Measurements from ENCODE around the gene TRIP13.
A peak's percentile ranks its signal among the peaks of the same experiment; 100 is the strongest.
"Not testable (repeated sequence)": the region's sequence is repeated elsewhere in the genome, so short reads cannot be mapped to it uniquely, and the experiment has no call there.

The TRIP13 gene, protein sequence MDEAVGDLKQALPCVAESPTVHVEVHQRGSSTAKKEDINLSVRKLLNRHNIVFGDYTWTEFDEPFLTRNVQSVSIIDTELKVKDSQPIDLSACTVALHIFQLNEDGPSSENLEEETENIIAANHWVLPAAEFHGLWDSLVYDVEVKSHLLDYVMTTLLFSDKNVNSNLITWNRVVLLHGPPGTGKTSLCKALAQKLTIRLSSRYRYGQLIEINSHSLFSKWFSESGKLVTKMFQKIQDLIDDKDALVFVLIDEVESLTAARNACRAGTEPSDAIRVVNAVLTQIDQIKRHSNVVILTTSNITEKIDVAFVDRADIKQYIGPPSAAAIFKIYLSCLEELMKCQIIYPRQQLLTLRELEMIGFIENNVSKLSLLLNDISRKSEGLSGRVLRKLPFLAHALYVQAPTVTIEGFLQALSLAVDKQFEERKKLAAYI

DNA sequence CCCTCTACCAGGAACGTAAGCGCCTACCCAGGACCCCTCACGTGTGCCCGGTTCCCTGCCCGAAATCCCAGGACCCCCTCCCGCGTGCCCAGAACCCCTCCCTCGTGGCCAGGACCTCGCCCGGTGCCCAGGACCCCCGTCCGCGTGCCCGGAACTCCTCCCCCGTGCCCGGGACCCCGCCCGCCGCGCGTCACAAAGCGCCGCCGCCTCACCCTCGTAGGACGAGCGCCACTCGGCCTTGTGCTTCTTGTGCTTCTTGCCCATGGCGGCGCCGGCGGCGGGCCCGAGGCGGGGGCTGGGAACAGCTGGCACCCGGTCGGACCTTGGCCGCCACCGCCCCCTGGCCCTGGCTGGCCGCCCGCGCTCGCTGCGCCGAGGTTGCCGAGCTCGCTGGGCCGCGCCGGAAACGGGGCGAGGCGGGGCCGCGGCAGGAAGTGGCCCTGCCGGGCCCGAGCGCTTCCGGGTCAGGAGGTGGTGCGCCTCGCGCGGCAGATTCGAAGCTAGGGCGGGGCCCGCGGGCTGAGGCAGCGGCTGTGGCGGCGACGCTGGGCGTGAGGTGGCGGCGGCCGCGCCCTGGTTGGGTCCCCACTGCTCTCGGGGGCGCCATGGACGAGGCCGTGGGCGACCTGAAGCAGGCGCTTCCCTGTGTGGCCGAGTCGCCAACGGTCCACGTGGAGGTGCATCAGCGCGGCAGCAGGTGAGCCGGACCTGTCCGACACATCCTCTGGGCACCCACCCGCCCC is at the start of gene TRIP13, which contains the start of gene BRD9:
TSS of gene TRIP13 (plus strand) at position 491 of the 743 bp plus-strand sequence. CDS start at position 606, 115 bp downstream.
TSS of gene BRD9 (minus strand) at position 408 of the 743 bp plus-strand sequence. CDS start at position 264, 144 bp downstream.
- peak within 1 kb of the TSS; percentile 97 for H3K4me3 ChIP-seq (ENCODE audit: low read depth, low read length)
- TF ChIP-seq, protein P1, sequence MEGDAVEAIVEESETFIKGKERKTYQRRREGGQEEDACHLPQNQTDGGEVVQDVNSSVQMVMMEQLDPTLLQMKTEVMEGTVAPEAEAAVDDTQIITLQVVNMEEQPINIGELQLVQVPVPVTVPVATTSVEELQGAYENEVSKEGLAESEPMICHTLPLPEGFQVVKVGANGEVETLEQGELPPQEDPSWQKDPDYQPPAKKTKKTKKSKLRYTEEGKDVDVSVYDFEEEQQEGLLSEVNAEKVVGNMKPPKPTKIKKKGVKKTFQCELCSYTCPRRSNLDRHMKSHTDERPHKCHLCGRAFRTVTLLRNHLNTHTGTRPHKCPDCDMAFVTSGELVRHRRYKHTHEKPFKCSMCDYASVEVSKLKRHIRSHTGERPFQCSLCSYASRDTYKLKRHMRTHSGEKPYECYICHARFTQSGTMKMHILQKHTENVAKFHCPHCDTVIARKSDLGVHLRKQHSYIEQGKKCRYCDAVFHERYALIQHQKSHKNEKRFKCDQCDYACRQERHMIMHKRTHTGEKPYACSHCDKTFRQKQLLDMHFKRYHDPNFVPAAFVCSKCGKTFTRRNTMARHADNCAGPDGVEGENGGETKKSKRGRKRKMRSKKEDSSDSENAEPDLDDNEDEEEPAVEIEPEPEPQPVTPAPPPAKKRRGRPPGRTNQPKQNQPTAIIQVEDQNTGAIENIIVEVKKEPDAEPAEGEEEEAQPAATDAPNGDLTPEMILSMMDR (IDR thresholded peaks at IDR 0.05; ENCODE audit: low read depth, low read length, missing control alignments): no peak
- no peak for DNase-seq (ENCODE audit: low read depth)

DNA sequence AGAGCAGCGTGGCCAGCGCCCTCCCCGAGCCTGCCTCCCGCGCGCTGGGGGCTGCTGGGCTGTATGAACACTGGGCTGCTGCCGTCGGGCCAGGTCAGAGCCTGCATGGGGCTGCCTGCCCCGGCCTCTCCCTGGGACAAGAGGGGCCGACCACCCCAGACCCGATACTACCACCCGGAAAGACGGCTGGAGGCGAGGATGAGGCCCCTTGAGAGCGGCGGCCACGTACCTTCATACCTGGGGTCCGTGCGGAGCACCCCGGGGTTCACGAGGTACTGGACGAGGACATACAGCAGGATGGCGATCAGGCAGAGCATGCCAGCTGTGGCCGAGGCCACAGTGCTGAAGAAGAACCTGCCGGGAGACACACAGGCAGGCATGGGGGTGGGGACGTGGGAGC is 49.3 kb upstream of the TRIP13 start:
- DNase-seq (ENCODE audit: low read depth): not testable (repeated sequence)

DNA sequence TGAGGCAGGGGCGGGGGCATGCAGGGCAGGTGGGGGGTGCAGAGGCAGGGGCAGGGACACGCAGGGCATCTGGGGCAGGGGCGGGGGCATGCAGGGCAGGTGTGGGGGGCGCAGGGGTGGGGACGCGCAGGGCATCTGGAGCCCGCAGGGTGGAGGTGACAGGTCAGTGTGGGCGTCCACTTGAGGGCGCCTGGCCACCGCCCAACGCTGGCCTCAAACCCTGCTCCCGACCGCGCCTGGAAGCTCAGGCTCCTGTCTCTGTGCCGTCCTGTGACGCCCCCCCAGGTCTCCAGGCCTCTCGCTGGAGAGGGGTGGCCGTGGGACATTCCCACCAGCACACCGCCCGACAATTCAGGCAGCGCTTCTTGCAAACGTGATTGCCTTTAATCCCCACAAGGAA is 48.8 kb upstream of the TRIP13 start:
- DNase-seq (ENCODE audit: low read depth); H3K4me3 ChIP-seq (ENCODE audit: low read depth, low read length): not testable (repeated sequence)

More for the DNA sequence above, 49.3 kb upstream of the TRIP13 start:
- not testable (repeated sequence) for H3K4me3 ChIP-seq (ENCODE audit: low read depth, low read length)

DNA sequence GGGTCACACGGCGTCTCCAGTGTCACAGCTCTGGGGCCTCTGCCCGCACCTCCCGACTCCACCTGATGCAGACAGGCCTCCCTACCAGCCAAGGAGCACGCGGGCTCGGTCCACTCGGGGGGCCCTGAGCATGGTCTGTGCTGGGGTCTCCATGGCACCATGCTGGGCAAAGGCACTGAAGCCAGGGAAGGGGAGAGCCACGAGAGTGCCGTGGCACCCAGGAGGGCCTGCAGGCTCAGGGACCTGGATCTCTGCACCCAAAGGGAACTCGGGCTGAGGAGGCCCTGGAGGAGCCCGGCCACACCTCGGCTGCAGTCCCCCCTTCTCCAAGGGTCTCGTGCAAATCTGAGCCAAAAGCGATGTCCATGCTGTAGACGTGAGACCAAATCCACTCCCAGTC is 48.3 kb upstream of the TRIP13 start:
- H3K4me3 ChIP-seq (ENCODE audit: low read depth, low read length); DNase-seq (ENCODE audit: low read depth): not testable (repeated sequence)

DNA sequence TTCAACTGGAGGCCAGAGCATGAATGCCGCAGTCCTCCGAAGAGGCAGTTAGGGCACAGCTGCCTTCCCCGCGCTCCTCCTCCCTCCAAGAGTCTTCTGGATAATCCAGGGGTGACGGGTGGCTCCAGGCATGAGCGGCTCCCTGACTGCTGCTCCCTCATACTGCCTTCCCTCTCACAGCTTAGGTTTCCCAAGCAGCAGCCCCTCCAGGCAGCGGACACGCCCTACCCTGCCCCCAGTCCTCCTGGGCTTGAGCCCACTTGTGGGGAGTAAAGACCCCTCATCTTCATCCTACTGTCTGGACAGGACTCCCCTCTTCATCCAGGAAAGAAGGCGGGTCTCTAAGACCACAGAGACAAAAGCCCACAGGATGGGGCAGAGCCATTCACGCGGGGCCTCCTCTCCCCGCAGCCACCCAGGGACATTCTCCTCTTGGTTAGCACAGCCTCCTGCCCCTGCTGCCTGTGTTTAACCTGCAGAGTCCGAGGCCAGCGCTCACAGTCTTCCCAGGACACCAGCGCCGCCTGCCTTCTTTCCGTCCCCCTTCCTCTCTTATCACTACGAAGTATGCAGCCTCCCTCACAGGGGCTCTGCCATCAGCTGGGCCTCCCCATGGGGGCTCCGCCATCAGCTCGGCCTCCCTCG is 47.5 kb upstream of the TRIP13 start:
- not testable (repeated sequence) for DNase-seq (ENCODE audit: low read depth)

DNA sequence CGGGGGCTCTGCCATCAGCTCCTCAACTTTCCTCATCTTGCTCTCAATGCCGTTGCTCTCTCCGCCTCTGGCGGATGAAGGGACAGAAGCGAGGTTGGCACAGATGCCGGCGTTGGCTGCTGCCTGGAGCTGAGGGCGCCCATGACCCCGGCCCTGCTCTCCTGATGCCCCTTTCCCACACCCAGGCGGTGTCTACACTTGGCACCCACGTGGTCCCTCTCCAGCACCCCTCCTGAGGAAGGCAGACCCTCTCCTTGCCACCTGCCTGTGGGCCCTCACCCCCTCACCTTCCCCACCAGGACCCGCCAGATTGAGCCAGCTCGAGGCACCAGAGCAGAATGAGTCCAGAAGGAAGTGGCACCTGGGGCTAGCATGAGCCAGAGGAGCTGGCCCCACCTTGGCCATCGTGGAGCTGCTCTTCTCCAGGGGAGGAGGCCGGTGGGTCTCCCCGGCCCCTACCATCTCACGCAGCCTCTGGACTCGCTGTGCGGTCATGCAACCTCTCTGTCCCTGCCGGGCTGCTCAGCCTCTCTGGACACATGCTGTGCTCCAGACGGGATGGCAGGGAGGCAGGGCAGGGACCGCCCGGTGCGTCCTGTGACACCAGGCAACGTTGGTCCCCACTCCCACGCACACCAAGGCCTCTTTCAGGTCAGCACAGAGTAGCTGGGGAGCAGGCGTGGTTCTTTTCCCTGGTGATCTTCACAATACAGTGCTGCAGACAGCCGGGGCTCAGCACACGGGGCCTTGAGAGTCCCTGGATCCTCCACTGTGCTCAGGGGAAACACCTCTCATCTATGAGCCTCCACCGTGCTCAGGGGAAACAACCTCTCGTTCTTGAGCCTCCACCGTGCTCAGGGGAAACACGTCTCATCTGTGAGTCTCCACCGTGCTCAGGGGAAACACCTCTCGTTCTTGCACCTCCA is 46.7 kb upstream of the TRIP13 start:
- not testable (repeated sequence) for H3K4me3 ChIP-seq (ENCODE audit: low read depth, low read length); DNase-seq (ENCODE audit: low read depth)

More for the DNA sequence above, 47.5 kb upstream of the TRIP13 start:
- H3K4me3 ChIP-seq (ENCODE audit: low read depth, low read length): not testable (repeated sequence)

DNA sequence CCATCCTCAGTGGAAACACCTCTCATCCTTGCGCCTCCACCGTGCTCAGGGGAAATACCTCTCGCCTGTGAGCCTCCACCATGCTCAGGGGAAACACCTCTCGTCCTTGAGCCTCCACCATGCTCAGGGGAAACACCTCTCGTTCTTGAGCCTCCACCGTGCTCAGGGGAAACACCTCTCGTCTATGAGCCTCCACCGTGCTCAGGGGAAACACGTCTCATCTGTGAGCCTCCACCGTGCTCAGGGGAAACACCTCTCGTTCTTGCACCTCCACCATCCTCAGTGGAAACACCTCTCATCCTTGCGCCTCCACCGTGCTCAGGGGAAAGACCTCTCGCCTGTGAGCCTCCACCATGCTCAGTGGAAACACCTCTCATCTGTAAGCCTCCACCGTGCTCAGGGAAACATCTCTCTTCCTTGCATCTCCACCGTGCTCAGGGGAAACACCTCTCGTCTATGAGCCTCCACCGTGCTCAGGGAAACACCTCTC is 46.0 kb upstream of the TRIP13 start:
- H3K4me3 ChIP-seq (ENCODE audit: low read depth, low read length): not testable (repeated sequence)
- DNase-seq (ENCODE audit: low read depth): peak; percentile 21

DNA sequence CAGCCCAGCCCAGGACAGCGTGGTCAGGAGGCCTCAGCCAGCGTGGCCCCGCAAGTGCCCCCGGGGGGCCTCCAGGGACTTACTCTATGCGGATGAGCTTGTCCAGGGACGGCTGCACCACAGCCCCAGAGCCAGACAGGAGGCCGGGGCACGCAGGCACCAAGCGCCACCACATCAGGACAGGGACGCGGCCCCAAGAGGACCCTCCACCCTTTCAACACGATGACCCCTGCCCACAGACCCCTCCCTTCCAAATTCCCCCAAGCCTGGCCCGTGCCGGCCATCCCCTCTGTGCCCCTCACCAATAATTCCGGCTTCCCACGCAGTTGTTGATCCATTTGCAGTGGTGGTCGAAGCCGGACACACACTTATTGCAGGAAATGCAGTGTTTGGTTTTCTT is 45.5 kb upstream of the TRIP13 start:
- not testable (repeated sequence) for DNase-seq (ENCODE audit: low read depth); H3K4me3 ChIP-seq (ENCODE audit: low read depth, low read length)

DNA sequence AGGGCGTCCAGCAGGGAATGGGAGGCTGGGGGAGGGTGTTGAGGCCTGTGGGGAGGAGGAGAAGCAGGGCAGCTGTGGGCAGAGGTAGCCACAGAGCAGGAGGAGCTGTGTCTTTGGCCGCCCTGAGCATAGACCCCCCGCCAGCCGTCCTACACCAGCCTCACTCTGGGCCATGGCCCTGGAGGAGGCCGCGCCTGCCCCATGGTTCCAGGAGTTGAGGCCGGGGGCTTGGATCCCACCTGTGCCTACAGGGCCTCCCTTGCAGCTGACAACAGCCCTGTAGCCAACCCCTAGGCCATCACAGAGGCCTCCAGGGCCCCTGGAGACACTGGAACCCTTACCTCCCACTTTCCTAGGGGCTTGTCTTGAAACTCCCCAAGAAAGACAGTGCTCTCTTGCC is 44.9 kb upstream of the TRIP13 start:
- not testable (repeated sequence) for H3K4me3 ChIP-seq (ENCODE audit: low read depth, low read length); DNase-seq (ENCODE audit: low read depth)

DNA sequence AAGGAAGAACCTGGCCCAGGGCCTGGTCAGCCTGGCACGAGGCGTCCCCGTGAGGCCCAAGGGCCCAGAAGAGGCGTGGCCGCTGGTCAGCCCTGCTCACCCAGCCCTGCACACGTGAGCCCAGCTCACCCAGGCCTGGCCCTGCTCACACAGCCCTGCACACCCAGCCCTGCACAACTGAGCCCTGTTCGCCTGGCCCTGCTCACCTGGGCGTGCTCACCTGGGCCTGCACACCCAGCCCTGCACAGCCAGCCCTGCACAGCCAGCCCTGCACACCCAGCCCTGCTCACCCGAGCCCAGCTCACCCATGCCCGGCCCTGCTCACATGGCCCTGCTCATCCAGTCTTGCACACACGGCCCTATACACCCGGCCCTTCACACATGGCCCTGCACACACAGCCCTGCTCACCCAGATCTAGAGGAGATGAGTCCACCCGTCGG is 44.0 kb upstream of the TRIP13 start:
- TF ChIP-seq, protein P1 (IDR thresholded peaks at IDR 0.05; ENCODE audit: low read depth, low read length, missing control alignments): no peak
- no peak overlapping the region for H3K4me3 ChIP-seq (ENCODE audit: low read depth, low read length)
- no peak for DNase-seq (ENCODE audit: low read depth)

All from GM12864 (cell line).